ENCODE measurements around the gene WSB1.

DNA sequence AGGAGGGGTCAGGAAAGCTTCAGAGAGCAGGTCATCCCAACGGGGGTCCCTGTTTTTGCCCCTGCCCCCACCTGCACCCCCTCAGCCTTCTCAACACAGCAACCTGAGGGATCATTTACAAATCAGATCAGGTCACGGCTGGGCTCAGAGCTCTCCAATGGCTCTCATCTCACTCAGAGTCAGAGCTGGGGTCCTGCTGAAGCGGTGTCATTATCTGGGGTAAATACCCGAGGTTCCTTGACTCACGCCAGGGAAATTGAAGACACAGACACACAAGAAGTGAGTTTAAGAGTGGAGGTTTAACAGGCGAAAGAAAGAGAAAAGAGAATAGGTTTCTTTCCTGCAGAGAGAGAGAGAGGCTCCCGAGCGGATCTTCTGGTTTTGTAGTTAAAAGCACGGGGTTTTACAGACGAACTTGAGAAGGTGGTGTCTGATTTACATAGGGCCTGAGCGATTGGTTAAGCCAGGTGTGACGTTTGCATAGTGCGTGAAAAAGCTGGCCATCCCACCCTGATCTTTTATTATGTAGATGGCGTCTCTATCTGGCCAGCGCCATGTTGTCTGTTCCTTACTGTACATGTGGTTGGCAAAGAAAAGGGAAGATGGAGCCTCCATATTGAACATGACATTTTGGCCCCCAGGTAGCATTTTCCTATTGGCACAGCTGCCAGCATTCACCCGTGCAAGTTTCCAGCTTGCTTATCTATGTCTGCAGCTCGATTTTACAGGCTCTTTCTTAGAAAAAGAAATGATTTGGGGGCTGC is 51.4 kb downstream of the WSB1 start:
- TF ChIP-seq, protein P1, sequence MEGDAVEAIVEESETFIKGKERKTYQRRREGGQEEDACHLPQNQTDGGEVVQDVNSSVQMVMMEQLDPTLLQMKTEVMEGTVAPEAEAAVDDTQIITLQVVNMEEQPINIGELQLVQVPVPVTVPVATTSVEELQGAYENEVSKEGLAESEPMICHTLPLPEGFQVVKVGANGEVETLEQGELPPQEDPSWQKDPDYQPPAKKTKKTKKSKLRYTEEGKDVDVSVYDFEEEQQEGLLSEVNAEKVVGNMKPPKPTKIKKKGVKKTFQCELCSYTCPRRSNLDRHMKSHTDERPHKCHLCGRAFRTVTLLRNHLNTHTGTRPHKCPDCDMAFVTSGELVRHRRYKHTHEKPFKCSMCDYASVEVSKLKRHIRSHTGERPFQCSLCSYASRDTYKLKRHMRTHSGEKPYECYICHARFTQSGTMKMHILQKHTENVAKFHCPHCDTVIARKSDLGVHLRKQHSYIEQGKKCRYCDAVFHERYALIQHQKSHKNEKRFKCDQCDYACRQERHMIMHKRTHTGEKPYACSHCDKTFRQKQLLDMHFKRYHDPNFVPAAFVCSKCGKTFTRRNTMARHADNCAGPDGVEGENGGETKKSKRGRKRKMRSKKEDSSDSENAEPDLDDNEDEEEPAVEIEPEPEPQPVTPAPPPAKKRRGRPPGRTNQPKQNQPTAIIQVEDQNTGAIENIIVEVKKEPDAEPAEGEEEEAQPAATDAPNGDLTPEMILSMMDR (conservative IDR thresholded peaks at IDR 0.05; ENCODE audit: low read length): no peak
- no peak for TF ChIP-seq EZH2phosphoT487 (IDR thresholded peaks at IDR 0.05; ENCODE audit: borderline replicate concordance)
